ENCODE measurements around the gene COL9A3. TPM values are rescaled to one million over a fixed set of nuclear protein-coding genes. Genes with fewer than 3 reads are reported as not detected.

The COL9A3 gene
- total RNA-seq, 1 donor from 2014 or later: 8.9 TPM

DNA sequence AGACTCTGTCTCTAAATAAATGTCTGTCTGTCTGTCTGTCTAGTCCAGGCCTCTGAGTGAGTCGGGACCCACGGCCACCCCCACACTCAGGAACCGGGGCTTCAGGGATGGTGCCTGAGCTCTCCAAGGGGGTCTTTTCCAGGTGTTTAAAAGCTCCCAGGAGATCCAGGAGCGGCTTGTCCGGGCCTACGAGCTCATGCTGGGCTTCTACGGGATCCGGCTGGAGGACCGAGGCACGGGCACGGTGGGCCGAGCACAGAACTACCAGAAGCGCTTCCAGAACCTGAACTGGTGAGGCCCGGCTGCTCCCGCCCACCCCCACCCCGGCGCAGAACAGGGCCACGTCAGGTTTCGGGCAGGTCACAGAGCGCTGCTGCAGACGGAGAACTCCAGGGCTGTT, 5.5 kb upstream of the COL9A3 start:
- TF ChIP-seq, protein P1, sequence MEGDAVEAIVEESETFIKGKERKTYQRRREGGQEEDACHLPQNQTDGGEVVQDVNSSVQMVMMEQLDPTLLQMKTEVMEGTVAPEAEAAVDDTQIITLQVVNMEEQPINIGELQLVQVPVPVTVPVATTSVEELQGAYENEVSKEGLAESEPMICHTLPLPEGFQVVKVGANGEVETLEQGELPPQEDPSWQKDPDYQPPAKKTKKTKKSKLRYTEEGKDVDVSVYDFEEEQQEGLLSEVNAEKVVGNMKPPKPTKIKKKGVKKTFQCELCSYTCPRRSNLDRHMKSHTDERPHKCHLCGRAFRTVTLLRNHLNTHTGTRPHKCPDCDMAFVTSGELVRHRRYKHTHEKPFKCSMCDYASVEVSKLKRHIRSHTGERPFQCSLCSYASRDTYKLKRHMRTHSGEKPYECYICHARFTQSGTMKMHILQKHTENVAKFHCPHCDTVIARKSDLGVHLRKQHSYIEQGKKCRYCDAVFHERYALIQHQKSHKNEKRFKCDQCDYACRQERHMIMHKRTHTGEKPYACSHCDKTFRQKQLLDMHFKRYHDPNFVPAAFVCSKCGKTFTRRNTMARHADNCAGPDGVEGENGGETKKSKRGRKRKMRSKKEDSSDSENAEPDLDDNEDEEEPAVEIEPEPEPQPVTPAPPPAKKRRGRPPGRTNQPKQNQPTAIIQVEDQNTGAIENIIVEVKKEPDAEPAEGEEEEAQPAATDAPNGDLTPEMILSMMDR (IDR thresholded peaks at IDR 0.05): no peak
- Mint-ChIP-seq H3K36me3 (ENCODE audit: low read depth) (peaks cover 14% of the 10 kb centered on the region), H3K27me3 (ENCODE audit: low read depth) (no peaks in the 10 kb centered on the region), H3K4me3 (ENCODE audit: unreplicated experiment) (no peak overlapping the region), H3K4me1 (ENCODE audit: low read depth) (peaks cover 25% of the 10 kb centered on the region), H3K9me3 (ENCODE audit: low read depth) (no peaks in the 10 kb centered on the region), H3K27ac (ENCODE audit: unreplicated experiment) (no peak overlapping the region)
- DNase-seq (ENCODE audit: low spot score): no peak

DNA sequence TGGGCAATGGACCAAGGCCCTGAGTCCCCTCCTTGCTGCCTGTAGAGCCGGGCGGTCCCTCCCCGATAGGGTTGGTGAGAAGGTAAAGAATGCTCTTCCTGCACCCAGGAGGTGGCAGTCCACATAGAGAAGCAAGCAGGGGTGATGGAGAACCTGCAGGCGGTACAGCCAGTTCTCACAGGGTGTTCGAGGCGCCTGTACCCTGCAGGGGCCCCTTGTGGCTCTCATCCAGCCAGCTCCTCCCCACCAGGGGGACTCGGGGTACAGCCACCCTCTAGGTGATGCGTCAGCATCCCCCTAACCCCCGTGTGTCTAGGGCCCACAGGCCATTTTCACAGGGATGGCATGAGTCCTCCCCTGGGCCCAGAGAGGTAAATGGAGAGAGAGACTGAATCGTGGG, 5.1 kb upstream of the COL9A3 start:
- peaks cover 21% of the 10 kb centered on the region for H3K4me1 Mint-ChIP-seq (ENCODE audit: low read depth)
- no peak for DNase-seq (ENCODE audit: low spot score)
- no peaks in the 10 kb centered on the region for H3K9me3 Mint-ChIP-seq (ENCODE audit: low read depth)
- no peak overlapping the region for H3K4me3 Mint-ChIP-seq (ENCODE audit: unreplicated experiment)
- TF ChIP-seq, protein P1 (IDR thresholded peaks at IDR 0.05): no peak
- H3K36me3 Mint-ChIP-seq (ENCODE audit: low read depth): peaks cover 14% of the 10 kb centered on the region
- H3K27me3 Mint-ChIP-seq (ENCODE audit: low read depth): no peaks in the 10 kb centered on the region
- no peak overlapping the region for H3K27ac Mint-ChIP-seq (ENCODE audit: unreplicated experiment)

DNA sequence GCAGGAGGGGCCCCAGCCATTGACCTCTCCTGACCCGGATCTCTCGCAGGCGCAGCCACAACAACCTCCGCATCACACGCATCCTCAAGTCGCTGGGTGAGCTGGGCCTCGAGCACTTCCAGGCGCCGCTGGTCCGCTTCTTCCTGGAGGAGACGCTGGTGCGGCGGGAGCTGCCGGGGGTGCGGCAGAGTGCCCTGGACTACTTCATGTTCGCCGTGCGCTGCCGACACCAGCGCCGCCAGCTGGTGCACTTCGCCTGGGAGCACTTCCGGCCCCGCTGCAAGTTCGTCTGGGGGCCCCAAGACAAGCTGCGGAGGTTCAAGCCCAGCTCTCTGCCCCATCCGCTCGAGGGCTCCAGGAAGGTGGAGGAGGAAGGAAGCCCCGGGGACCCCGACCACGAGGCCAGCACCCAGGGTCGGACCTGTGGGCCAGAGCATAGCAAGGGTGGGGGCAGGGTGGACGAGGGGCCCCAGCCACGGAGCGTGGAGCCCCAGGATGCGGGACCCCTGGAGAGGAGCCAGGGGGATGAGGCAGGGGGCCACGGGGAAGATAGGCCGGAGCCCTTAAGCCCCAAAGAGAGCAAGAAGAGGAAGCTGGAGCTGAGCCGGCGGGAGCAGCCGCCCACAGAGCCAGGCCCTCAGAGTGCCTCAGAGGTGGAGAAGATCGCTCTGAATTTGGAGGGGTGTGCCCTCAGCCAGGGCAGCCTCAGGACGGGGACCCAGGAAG, 4.5 kb upstream of the COL9A3 start:
- Mint-ChIP-seq H3K9me3 (ENCODE audit: low read depth) (no peaks in the 10 kb centered on the region), H3K27me3 (ENCODE audit: low read depth) (no peaks in the 10 kb centered on the region), H3K27ac (ENCODE audit: unreplicated experiment) (no peak overlapping the region), H3K4me1 (ENCODE audit: low read depth) (peaks cover 18% of the 10 kb centered on the region), H3K4me3 (ENCODE audit: unreplicated experiment) (no peak overlapping the region), H3K36me3 (ENCODE audit: low read depth) (peaks cover 14% of the 10 kb centered on the region)
- TF ChIP-seq, protein P1 (IDR thresholded peaks at IDR 0.05): no peak
- no peak for DNase-seq (ENCODE audit: low spot score)

DNA sequence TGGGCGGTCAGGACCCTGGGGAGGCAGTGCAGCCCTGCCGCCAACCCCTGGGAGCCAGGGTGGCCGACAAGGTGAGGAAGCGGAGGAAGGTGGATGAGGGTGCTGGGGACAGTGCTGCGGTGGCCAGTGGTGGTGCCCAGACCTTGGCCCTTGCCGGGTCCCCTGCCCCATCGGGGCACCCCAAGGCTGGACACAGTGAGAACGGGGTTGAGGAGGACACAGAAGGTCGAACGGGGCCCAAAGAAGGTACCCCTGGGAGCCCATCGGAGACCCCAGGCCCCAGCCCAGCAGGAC, 4.0 kb upstream of the COL9A3 start:
- Mint-ChIP-seq H3K36me3 (ENCODE audit: low read depth) (peaks cover 14% of the 10 kb centered on the region), H3K27me3 (ENCODE audit: low read depth) (no peaks in the 10 kb centered on the region), H3K4me1 (ENCODE audit: low read depth) (peaks cover 19% of the 10 kb centered on the region), H3K27ac (ENCODE audit: unreplicated experiment) (no peak overlapping the region), H3K4me3 (ENCODE audit: unreplicated experiment) (no peak overlapping the region), H3K9me3 (ENCODE audit: low read depth) (no peaks in the 10 kb centered on the region)
- TF ChIP-seq, protein P1 (IDR thresholded peaks at IDR 0.05): no peak
- DNase-seq (ENCODE audit: low spot score): no peak

DNA sequence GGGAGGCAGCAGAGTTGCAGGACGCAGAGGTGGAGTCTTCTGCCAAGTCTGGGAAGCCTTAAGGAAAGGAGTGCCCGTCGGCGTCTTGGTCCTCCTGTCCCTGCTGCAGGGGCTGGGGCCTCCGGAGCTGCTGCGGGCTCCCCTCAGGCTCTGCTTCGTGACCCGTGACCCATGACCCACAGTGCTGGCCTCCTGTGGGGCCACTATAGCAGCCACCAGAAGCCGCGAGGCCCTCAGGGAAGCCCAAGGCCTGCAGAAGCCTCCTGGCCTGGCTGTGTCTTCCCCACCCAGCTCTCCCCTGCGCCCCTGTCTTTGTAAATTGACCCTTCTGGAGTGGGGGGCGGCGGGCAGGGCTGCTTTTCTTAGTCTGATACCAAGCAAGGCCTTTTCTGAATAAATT, 3.3 kb upstream of the COL9A3 start:
- TF ChIP-seq, protein P1 (IDR thresholded peaks at IDR 0.05): no peak
- Mint-ChIP-seq H3K36me3 (ENCODE audit: low read depth) (peaks cover 10% of the 10 kb centered on the region), H3K27me3 (ENCODE audit: low read depth) (no peaks in the 10 kb centered on the region), H3K27ac (ENCODE audit: unreplicated experiment) (no peak overlapping the region), H3K9me3 (ENCODE audit: low read depth) (no peaks in the 10 kb centered on the region), H3K4me1 (ENCODE audit: low read depth) (peaks cover 22% of the 10 kb centered on the region), H3K4me3 (ENCODE audit: unreplicated experiment) (no peak overlapping the region)
- DNase-seq (ENCODE audit: low spot score): no peak

All from chondrocyte (in vitro differentiated cells).